GM18873 (cell line): ENCODE results near the gene NTM.

Experiments
- ATAC-seq: cut with Tn5 transposase; IDR thresholded peaks from one replicate; pipeline ENCODE4 v1.9.1; 2021; ENCODE audit warnings: mild to moderate bottlenecking, moderate library complexity, moderate number of reproducible peaks; ENCODE audit not compliant: unreplicated experiment, low FRiP score

The NTM gene

DNA sequence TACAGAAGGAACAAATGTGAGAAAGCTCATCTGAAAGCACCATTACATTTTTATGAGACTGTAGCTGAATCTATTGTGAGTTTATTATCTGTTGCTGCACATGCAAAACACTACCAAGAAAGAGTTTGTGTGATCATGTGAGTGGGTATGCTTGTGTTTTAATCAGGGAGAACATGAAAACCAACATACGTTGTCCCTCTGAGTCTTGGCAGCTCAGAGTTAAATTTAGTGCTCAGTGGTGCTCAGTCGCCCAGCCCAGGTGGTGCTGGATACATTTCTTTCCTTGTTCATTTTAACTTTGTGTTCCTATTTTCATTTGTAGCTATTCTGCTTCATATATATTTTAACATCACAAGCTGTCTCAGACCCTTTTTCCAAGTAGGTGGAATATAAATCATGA, 500.6 kb downstream of the NTM start:
- ATAC-seq = no peak

DNA sequence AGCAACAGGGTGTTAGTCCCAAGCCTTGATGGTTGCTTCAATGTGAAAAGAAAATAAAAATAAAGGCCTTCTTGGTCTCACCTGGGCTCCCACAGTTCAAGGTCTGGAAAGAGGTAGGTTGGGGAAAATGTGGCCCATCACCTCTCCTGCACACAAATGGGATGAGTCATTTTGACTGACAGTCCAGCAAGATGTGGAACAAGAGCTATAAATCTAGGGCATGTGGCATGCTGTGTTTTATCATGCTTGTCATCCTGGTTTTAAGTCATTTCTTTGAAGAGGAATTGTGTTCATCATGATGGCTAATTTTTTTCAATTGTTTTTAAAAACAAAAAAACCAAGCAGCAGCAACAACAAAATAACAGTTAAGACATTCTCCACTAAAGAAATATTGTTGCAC, 503.7 kb downstream of the NTM start:
- ATAC-seq = no peak

DNA sequence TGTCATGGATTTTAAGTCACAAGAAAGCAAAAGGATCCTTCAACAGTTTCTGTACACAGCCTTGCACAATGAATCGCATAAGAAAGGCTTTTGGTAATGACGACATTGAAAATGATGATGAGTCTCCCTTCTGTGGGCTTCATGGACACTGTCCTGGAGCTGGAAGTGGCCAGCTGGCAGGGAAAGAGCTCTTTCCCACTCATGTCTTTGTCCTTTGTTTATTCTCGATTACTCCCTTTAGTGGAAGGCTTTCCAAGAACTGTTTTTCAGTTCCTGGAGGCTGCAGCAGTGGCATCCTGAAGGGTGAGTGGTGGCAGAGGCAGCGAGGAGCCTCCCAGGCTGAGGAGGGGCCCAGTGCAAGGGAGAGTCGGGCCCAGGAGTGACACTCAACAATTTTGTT, 505.2 kb downstream of the NTM start:
- no peak for ATAC-seq

- no peak for ATAC-seq
Observed at GRCh38 chr11:131877246-131877942, 507.0 kb downstream of the NTM start.

DNA sequence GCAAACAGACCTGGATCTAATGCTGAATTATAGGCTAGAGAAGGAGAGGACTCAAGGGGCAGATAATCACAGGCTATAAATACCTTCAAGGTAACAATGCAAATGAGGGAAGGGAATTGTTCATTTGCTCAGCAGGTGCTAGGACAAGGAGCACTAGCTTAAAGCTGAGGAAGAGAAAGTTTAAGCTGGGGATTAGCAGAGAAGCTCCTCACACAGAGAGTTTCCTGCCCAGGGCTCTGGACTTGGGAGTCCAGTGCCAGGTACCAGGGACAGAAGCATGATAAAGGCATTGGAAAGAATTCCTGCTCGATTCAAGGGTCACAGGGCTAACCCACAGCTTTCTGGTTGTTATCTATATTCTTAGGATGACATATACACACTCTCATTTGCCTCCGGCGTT, 509.9 kb downstream of the NTM start:
- ATAC-seq = no peak

- ATAC-seq = no peak
Observed at GRCh38 chr11:131880976-131881375, 510.6 kb downstream of the NTM start.

DNA sequence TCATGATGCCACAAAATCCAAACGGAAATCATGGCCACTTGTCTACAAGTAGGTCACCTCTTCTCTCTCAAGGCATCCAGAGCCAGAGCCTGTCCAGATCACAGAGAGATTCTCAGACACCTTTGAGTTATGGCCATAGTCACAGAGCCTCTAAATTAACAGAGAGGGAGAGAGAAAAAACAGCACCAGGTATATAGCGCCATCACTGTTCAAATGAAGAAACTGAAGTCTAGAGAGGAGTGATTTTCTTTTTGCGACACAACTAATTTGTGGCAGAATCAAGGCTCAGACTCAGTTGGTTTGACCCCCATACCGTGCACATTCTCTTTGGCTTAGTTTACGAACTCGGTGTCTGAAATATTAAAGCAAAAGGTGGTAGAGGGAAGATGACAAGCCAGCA, 512.9 kb downstream of the NTM start:
- ATAC-seq = no peak

DNA sequence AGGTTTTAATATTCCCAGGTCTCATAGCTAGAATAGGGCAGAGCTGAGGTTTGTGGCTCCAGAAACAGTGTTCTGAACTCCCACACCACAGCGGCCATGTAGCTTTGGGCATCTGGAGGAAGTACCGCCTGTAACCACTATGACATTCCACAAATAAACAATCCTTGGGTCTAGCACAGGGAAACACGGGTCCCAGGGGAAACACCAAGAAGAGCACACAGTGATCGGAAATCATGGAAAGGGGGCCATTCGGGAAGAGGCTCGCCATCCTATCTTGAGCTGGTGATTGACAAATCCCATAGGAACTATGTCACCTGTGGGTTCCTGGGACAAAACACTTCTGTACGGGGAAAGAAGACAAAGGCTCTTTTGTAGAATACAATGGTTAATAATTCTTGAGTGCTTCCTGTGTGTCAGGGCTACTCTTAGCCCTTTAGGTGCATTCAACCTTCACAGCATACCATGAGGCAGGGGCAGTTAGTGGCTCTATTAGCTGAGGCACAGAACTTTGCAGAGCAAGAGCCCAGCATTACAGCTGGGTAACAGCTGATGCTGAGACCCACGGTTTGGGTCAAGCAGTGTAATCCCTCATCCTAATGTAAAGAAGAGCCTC, 514.2 kb downstream of the NTM start:
- ATAC-seq = no peak

- no peak for ATAC-seq
Observed at GRCh38 chr11:131885431-131885830, 515.0 kb downstream of the NTM start.

GRCh38 chr11:131886201-131886600, 515.8 kb downstream of the NTM start:
- ATAC-seq = no peak

DNA sequence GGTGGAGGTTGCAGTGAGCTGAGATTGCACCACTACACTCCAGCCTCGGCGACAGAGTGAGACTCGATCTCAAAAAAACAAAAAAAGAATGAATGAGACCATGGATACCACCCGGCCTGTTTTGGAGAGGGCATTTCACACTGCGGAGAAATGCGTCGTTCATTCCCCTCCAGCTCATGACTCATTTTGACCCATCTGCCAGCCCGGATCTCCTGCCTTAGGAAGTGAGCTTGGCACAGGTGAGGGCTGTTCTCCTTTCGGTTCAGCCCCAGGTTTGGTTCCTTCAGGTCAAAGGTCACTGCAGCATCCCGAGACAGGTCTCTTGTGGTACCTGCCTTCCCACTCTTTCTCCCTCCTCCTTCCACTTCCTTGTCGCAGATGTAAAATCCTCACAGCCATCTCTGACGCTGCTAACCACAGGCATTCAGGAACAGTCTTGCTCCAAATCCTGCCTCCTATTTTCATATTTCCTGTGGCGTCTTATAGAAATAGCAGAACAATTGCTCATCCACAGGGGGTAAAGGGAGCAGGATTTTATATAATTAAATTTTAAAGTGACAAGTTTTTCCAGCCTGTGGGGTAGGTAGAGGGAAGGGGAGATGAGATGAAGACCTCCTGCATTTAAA, 517.9 kb downstream of the NTM start:
- no peak for ATAC-seq

DNA sequence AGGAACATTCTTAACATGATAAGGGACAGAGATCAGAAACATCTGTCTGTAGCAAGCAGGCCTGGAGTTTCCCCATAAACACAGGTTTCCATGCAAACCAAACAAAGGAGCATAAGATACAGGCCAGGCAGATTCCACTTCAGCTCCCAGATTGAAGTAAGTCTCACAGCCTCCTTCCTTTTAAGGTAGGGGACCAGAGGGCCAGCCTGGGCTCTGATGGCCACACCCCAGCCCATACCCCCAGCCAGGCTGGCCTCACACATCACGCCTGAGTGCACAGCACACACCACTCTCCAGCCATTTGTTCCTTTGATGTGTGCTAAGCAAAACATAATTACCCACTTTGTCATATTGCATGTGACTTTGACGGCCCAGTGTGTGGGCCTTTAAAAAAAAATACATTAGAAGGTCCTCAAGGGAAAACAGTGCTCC, 518.7 kb downstream of the NTM start:
- ATAC-seq = no peak

- no peak for ATAC-seq
Observed at GRCh38 chr11:131889760-131890581, 519.6 kb downstream of the NTM start.

GRCh38 chr11:131893103-131893890, 522.9 kb downstream of the NTM start:
- ATAC-seq = peak; percentile 88

- ATAC-seq = no peak
Observed at GRCh38 chr11:131893988-131894387, 523.6 kb downstream of the NTM start.

DNA sequence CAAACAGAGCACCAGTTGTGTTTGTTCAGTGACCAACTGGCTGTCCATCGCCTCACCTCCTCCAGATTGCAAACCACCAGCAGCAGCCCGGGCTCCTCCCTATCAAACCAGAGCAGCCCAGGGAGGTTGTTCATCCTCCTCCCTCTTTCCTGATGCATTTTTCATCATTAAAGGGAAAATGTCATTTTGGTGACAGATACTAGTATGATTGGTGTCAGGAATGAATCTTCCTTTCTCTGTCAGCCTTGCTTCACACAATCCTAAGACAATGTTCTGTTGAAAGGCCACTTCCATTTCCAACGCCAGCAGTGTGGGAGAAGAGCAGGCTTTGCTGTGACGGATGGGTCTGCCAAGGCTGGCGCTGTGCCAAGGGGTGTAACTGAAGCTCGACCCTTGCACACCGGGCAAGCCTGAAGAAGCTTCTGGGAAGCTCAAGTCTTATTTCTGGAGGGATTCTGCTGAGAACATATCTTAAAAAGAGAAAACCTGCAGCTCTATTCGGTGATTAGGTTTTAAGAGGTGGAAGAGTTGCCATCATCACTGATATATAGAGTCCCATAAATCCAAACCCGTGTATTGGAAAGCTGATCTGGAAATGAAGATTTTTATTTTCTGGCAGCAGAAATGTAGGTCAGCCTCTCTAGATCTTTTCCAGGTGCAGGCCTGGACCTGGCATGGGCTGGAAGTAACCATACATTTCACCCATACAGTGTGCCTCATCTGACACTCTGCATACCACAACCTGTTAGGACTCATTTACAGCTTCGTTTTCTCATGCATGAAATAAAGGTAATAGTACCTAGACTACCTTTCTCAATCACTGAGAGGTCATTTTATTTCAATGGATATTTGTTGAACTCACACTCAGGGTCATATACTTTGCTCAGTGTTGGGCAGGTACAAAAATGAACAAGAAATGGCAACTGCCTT, 524.5 kb downstream of the NTM start:
- ATAC-seq = no peak

DNA sequence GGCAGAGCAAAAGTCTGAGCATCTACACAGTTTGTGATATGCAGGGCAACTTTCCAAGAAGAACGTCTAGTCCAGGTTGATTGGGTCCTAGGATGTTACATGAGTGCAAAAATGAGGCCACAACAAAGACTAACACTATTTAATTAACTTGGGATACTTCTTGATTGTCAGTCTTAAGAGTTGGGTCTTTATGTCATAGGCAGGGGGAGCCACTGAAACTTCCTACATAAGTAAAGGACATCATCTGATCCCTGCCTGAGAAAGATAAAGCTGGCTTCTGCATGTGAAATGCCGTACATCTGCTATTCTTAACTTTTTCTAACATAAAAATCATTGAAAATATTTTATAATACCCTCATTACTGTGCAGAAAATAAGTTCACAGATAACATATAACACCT, 525.5 kb downstream of the NTM start:
- ATAC-seq = no peak

GRCh38 chr11:131896978-131897615, 526.7 kb downstream of the NTM start:
- no peak for ATAC-seq

- no peak for ATAC-seq
Observed at GRCh38 chr11:131897956-131898355, 527.5 kb downstream of the NTM start.
